RCC 7860 (cell line): ENCODE results near the gene PNPLA7.

Source experiments
- DNase-seq: peaks from one replicate; pipeline ENCODE4 v3.0.0-alpha.2; 2015; ENCODE audit warnings: low spot score
- FAIRE-seq: peaks from 2 replicates; lab custom pipeline; 2012; peaks lifted over from hg19 to GRCh38; lab: Jason Lieb, UNC

Gene PNPLA7

GRCh38 chr9:137462986-137463930 is 86.9 kb downstream of the PNPLA7 start:
- FAIRE-seq, result no peak
- DNase-seq, result no peak

- DNase-seq, result no peak
- no peak for FAIRE-seq
These were observed 87.7 kb downstream of the PNPLA7 start for GRCh38 chr9:137462396-137462985.

- FAIRE-seq (no peak), DNase-seq (no peak)
These were observed 88.4 kb downstream of the PNPLA7 start for GRCh38 chr9:137461663-137462395.

GRCh38 chr9:137461316-137461662 is 88.9 kb downstream of the PNPLA7 start:
- DNase-seq (no peak), FAIRE-seq (no peak)

- no peak for DNase-seq
- no peak for FAIRE-seq
These were observed 89.6 kb downstream of the PNPLA7 start for GRCh38 chr9:137460363-137461315.

GRCh38 chr9:137459601-137460362 is 90.4 kb downstream of the PNPLA7 start:
- DNase-seq (no peak), FAIRE-seq (no peak)

DNA sequence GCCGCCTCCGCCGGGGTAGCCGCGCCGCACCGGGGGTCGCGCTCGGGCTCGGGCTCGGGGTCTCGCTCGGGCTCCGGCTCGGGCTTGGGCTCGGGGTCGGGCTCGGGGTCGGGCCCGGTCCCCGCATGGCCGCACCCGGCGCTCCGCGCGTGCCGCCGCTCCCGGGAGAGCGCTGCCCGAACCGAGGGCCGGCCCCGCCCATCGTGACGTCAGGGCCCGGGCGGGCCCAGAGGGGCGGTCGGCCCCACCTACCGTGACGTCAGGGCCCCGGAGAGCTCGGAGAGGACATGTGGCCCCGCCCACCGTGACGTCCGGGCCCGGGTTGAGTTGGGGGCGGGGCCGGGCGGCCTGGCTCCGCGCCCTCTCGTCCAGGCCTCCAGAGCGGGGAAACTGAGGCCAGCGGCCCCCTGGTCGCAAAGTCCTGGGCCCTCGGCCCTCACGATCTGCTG is 91.0 kb downstream of the PNPLA7 start, which contains the start of gene NSMF:
NSMF (minus strand) TSS at position 183 of the 449 bp plus-strand sequence. CDS start 232 bp downstream, outside the sequence.
- DNase-seq, result peak; percentile 82
- FAIRE-seq, result no peak

DNA sequence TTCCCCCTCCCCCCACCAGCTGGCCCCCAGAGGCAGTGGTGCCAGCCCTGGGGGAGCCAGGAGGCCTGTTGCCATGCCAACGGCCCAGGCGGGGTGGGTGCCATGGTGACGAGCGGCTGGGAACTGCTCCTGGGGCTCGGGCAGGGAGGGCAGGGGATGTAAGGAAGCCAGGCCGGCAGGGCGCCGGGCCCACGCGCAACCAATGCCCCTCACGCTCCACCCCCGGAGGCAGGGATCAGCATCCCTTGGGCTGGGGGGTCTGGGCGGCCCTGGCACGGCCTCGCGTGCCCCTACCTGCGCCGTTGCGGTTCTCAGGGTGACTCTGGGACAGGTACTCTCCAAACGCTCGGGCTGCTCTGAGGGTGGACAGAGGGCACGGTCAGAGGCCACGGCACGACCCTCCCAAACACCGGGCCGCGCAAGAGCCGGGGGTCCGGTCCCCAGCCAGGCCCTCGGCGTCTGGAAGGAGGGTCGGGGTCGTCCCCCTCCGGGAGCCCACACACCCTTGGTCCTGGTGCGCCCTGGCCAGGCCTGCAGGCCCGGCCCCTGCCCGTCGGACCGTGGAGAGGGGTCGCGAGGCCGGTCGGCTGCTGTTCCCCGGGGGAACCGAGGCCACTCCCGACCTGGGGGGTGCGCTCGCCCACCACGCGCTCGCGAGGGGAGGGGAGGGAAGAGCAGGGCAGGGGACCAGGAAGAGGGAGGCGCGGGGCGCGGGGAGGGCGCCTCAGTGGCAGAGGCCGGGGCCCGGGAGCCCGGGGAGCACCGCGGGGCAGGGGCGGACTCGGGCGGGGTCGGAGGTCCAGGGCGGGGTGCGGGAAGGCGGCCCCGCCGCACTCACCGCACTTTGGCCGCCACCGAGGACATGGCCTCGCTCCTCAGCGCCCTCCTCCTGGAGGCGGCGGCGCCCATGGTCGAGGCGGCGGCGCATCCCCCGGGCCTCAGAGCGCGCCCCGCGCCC is 91.7 kb downstream of the PNPLA7 start:
- FAIRE-seq (no peak), DNase-seq (no peak)

- no peak for FAIRE-seq
These were observed 92.6 kb downstream of the PNPLA7 start for GRCh38 chr9:137457406-137458193.

DNA sequence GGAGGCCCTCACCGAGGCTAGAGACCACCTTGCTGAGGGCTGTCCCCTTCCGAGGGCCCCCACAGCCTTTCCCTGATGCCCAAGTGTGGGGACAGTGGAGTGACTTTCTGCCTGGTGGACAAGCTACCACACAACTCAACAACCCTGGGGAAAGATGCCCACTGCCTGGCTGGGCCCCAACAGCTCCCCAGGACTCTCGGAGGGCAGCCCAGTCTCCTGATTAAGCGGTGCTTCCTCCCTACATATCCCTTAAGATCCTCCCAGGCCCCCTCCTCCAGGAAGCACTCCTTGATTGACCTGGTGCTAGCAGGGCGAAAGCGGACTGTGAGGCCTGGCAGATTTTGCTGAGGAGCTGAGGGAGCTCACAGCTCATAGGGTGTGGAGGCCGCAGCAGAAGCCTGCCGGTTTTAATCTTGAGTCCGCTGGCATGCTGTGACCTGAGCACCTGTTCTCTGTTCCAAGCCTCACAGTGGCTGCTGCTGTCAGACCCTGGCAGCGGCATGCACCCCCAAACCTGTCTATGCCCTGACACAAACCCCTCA is 93.3 kb downstream of the PNPLA7 start:
- FAIRE-seq, result no peak
- no peak for DNase-seq

More at GRCh38 chr9:137457406-137458193, 92.6 kb downstream of the PNPLA7 start:
- no peak for DNase-seq

DNA sequence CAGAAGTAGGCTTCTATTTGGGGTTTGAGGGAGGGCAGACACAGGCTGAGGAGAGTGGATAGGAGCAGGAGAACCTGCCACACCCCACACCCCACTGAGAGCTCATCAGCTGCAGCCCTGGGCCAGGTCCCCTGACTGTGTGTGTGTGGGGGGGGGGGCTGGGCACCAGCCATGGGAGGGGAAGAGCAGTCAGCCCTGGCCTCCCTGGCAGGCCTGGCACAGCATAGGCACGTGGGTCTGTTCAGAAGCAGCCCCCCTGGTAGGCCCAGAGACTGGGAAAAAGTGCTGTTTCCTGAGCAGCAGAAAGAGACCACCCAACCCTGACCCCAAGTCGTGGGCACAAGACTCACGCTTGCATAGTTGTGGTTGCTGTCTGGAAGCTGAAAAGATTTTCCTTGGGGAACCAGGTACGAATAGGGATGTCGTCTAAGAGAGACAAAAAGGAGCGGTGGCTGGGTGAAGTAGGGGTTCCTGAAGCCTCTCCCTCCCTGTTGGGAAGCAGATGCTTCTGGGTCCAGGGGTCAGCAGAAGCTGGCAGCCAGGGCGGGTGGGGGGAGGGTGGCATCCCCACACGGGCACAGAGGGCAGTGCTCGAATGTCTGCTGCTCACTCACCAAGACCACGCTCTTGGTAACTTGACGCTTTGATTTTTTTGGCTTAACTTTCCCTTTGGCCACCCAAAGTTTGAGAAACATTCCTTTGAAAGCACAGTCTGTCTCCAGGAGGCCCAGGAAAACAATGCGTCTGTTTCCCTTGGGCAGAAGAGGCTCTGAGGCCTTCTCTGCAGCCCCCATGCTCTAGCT is 93.9 kb downstream of the PNPLA7 start:
- DNase-seq, result no peak
- FAIRE-seq, result no peak

- FAIRE-seq, result no peak
- no peak for DNase-seq
These were observed 94.7 kb downstream of the PNPLA7 start for GRCh38 chr9:137455359-137455991.

- FAIRE-seq, result no peak
These were observed 95.4 kb downstream of the PNPLA7 start for GRCh38 chr9:137454597-137455358.

DNA sequence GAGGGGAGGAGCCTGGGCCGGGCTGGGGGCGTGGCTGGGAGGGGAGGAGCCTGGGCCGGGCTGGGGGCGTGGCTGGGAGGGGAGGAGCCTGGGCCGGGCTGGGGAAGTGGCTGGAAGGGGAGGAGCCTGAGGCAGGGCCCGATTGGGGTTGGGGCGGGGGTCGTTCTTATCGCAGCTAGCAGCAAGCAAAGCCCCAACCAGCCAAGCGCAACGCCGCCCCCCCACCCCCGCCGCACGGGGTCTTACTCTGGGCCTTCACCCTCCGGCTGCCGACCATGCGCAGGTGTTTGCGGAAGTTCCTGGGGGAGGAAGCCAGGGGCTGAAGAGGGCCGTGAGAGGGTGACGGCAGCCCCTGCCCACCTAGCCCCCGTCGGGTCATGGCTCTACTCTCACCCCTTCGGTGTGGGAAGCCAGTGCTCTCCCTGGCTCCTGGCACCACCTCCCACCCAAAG is 96.0 kb downstream of the PNPLA7 start:
- DNase-seq, result no peak
- no peak for FAIRE-seq

More at GRCh38 chr9:137454597-137455358, 95.4 kb downstream of the PNPLA7 start:
- DNase-seq, result no peak

DNA sequence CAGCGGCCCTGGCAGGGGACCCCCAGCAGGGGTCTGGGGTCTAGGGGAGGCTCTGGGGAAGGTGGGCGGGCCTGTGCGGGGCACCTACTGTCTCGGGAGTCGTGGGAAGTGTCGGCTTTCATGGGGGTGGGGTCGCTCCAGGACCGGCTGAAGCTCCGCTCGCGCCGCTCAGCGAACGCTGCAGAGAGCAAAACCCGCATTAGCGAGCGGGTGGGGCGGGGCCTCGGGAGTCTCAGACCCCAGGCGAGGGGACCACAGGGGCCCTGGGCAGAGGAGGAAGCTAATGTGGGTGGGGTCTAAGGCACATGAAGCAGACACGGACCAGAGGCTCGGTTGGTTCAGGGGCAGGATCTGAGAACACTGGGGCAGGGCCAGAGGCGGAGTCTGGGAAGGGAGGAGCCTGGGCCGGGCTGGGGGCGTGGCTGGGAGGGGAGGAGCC is 96.5 kb downstream of the PNPLA7 start:
- FAIRE-seq, result no peak
- DNase-seq, result no peak
